WTC11 (cell line): ENCODE data around the gene MEGF8.

Experiments
- CREB1 ChIP-seq: sonication (generic); formaldehyde crosslinking; IDR thresholded peaks from 2 replicates; pipeline ENCODE4 v1.8.0; 2023; ENCODE audit warnings: mild to moderate bottlenecking, missing genetic modification reagents
- ELF4 ChIP-seq: sonication (generic); formaldehyde crosslinking; IDR thresholded peaks from 2 replicates; pipeline ENCODE4 v1.8.1; 2022; ENCODE audit warnings: low read depth, mild to moderate bottlenecking, moderate library complexity, missing genetic modification reagents
- JUN ChIP-seq: sonication (generic); formaldehyde crosslinking; IDR thresholded peaks from 2 replicates; pipeline ENCODE4 v1.8.0; 2023; ENCODE audit warnings: mild to moderate bottlenecking, missing genetic modification reagents
- PRRX2 ChIP-seq: fragments of 250-450 bp; sonication (Bioruptor Pico); IDR thresholded peaks from 2 replicates; pipeline ENCODE4 v1.8.0; 2021; ENCODE audit warnings: mild to moderate bottlenecking
- SP1 ChIP-seq: sonication (generic); formaldehyde crosslinking; conservative IDR thresholded peaks from 2 replicates; pipeline ENCODE4 v1.8.1; 2022; ENCODE audit warnings: missing genetic modification reagents
- ZNF138 ChIP-seq: sonication (generic); formaldehyde crosslinking; conservative IDR thresholded peaks from 2 replicates; pipeline ENCODE4 v1.8.1; 2022; ENCODE audit warnings: mild to moderate bottlenecking, moderate library complexity, missing genetic modification reagents
- TF ChIP-seq, protein P1 (sequence below): fragments of 250-450 bp; sonication (Bioruptor Pico); conservative IDR thresholded peaks from 2 replicates; pipeline ENCODE4 v1.9.0; 2021; ENCODE audit warnings: mild to moderate bottlenecking
- TF ChIP-seq, protein P2 (sequence below): fragments of 200-600 bp; IDR thresholded peaks from 2 replicates; pipeline ENCODE4 v1.8.0; 2022; ENCODE audit warnings: antibody characterized with exemption
- TF ChIP-seq, protein P3 (sequence below): sonication (generic); formaldehyde crosslinking; IDR thresholded peaks from 2 replicates; pipeline ENCODE4 v1.8.1; 2023; ENCODE audit warnings: mild to moderate bottlenecking, missing genetic modification reagents, borderline replicate concordance
- TF ChIP-seq, protein P4 (sequence below): sonication (generic); formaldehyde crosslinking; IDR thresholded peaks from 2 replicates; pipeline ENCODE4 v1.8.1; 2023; ENCODE audit warnings: mild to moderate bottlenecking, missing genetic modification reagents
- TF ChIP-seq, protein P5 (sequence below): sonication (generic); formaldehyde crosslinking; IDR thresholded peaks from 2 replicates; pipeline ENCODE4 v1.8.0; 2022; ENCODE audit warnings: mild to moderate bottlenecking, missing genetic modification reagents

DNA sequence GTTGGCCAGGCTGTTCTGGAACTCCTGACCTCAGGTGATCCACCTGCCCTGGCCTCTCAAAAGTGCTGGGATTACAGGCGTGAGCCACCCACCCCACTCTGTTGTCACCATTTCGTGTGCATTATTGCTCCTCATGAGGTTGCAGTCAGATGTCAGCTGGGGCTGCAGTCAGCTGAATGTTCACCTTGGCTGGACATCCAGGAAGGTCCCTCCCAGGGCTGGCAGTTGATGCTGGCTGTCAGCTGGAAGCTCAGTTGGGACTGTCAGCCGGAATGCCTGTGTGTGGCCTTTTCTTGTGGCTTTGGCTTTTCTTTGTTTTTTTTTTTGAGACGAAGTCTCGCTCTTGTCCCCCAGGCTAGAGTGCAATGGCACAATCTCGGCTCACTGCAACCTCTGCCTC lies 6.6 kb downstream of the MEGF8 start:
- TF ChIP-seq, protein P1, sequence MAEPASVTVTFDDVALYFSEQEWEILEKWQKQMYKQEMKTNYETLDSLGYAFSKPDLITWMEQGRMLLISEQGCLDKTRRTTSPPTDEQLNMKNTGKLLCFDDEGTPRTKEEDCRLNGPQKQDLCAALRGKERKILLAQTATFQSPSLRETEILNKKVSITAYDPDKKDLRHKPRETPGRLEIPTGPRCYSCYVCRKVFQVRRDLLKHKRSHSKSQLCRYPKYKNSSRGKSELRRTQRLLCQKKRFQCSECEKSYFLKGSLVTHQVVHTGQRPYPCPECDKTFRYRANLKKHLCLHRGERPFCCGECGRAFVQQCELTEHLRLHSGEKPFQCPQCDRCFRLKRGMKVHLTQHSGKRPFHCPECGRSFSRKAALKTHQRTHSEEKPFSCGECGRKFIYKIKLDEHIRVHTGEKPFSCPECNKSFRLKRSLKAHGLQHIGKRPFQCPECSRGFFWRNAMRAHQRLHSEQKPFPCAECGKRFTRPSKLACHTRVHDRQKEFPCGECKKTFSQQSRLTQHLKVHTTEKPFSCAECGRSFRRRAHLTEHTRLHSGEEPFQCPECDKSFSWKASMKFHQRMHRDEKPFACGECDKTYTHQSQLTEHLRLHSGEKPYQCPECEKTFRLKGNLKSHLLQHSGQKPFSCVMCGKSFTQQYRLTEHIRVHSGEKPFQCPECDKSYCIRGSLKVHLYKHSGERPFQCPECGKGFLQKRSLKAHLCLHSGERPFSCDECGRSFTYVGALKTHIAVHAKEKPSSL (CRISPR knock-in tag), result no peak
- TF ChIP-seq ZNF138 (CRISPR knock-in tag) (no peak), JUN (CRISPR knock-in tag) (no peak), CREB1 (CRISPR knock-in tag) (no peak), ELF4 (no peak), SP1 (no peak), PRRX2 (no peak)
- TF ChIP-seq, protein P2, sequence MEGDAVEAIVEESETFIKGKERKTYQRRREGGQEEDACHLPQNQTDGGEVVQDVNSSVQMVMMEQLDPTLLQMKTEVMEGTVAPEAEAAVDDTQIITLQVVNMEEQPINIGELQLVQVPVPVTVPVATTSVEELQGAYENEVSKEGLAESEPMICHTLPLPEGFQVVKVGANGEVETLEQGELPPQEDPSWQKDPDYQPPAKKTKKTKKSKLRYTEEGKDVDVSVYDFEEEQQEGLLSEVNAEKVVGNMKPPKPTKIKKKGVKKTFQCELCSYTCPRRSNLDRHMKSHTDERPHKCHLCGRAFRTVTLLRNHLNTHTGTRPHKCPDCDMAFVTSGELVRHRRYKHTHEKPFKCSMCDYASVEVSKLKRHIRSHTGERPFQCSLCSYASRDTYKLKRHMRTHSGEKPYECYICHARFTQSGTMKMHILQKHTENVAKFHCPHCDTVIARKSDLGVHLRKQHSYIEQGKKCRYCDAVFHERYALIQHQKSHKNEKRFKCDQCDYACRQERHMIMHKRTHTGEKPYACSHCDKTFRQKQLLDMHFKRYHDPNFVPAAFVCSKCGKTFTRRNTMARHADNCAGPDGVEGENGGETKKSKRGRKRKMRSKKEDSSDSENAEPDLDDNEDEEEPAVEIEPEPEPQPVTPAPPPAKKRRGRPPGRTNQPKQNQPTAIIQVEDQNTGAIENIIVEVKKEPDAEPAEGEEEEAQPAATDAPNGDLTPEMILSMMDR, result no peak
- TF ChIP-seq, protein P3, sequence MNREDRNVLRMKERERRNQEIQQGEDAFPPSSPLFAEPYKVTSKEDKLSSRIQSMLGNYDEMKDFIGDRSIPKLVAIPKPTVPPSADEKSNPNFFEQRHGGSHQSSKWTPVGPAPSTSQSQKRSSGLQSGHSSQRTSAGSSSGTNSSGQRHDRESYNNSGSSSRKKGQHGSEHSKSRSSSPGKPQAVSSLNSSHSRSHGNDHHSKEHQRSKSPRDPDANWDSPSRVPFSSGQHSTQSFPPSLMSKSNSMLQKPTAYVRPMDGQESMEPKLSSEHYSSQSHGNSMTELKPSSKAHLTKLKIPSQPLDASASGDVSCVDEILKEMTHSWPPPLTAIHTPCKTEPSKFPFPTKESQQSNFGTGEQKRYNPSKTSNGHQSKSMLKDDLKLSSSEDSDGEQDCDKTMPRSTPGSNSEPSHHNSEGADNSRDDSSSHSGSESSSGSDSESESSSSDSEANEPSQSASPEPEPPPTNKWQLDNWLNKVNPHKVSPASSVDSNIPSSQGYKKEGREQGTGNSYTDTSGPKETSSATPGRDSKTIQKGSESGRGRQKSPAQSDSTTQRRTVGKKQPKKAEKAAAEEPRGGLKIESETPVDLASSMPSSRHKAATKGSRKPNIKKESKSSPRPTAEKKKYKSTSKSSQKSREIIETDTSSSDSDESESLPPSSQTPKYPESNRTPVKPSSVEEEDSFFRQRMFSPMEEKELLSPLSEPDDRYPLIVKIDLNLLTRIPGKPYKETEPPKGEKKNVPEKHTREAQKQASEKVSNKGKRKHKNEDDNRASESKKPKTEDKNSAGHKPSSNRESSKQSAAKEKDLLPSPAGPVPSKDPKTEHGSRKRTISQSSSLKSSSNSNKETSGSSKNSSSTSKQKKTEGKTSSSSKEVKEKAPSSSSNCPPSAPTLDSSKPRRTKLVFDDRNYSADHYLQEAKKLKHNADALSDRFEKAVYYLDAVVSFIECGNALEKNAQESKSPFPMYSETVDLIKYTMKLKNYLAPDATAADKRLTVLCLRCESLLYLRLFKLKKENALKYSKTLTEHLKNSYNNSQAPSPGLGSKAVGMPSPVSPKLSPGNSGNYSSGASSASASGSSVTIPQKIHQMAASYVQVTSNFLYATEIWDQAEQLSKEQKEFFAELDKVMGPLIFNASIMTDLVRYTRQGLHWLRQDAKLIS (CRISPR knock-in tag), result no peak
- TF ChIP-seq, protein P4, sequence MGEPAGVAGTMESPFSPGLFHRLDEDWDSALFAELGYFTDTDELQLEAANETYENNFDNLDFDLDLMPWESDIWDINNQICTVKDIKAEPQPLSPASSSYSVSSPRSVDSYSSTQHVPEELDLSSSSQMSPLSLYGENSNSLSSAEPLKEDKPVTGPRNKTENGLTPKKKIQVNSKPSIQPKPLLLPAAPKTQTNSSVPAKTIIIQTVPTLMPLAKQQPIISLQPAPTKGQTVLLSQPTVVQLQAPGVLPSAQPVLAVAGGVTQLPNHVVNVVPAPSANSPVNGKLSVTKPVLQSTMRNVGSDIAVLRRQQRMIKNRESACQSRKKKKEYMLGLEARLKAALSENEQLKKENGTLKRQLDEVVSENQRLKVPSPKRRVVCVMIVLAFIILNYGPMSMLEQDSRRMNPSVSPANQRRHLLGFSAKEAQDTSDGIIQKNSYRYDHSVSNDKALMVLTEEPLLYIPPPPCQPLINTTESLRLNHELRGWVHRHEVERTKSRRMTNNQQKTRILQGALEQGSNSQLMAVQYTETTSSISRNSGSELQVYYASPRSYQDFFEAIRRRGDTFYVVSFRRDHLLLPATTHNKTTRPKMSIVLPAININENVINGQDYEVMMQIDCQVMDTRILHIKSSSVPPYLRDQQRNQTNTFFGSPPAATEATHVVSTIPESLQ (CRISPR knock-in tag), result no peak
- TF ChIP-seq, protein P5, sequence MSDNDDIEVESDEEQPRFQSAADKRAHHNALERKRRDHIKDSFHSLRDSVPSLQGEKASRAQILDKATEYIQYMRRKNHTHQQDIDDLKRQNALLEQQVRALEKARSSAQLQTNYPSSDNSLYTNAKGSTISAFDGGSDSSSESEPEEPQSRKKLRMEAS (CRISPR knock-in tag), result no peak
